H9 (cell line): Measurements from ENCODE around the gene MTIF2. TPM values are rescaled to one million over a fixed set of nuclear protein-coding genes. Genes with fewer than 3 reads are reported as not detected.
"Not testable (repeated sequence)": the region's sequence is repeated elsewhere in the genome, so short reads cannot be mapped to it uniquely, and the experiment has no call there.

Experiments used
- DNase-seq: peaks from one replicate; pipeline ENCODE4 v3.0.0-alpha.2; 2017
- H2AFZ ChIP-seq: one replicate; pipeline ENCODE4 v1.6.1; 2013; ENCODE audit warnings: mild to moderate bottlenecking, low read length, control low read depth, moderate library complexity
- H2AK5ac ChIP-seq: 2 replicates; pipeline ENCODE4 v1.6.1; 2013; ENCODE audit warnings: low read length, control low read depth, mixed read lengths; ENCODE audit not compliant: insufficient read length
- H2BK120ac ChIP-seq: one replicate; pipeline ENCODE4 v1.6.1; 2013; ENCODE audit warnings: low read depth, mild to moderate bottlenecking, low read length, control low read depth, inconsistent platforms; ENCODE audit not compliant: poor library complexity, severe bottlenecking
- H2BK12ac ChIP-seq: 2 replicates; pipeline ENCODE4 v1.6.1; 2013; ENCODE audit warnings: low read length, control low read depth, mixed read lengths, low read depth; ENCODE audit not compliant: insufficient read length
- H2BK15ac ChIP-seq: 2 replicates; pipeline ENCODE4 v1.6.1; 2013; ENCODE audit warnings: low read depth, low read length, control low read depth
- H2BK20ac ChIP-seq: one replicate; pipeline ENCODE4 v1.6.1; 2013; ENCODE audit warnings: low read depth, mild to moderate bottlenecking, low read length, control low read depth, inconsistent platforms; ENCODE audit not compliant: poor library complexity, severe bottlenecking
- H2BK5ac ChIP-seq: 2 replicates; pipeline ENCODE4 v1.6.1; 2013; ENCODE audit warnings: low read length, control low read depth, mixed read lengths; ENCODE audit not compliant: insufficient read length
- H3K14ac ChIP-seq: 2 replicates; pipeline ENCODE4 v1.6.1; 2013; ENCODE audit warnings: low read length, control low read depth; ENCODE audit not compliant: insufficient read depth
- H3K18ac ChIP-seq: 2 replicates; pipeline ENCODE4 v1.6.1; 2013; ENCODE audit warnings: low read depth, mild to moderate bottlenecking, mixed read lengths, low read length, control low read depth; ENCODE audit not compliant: insufficient read length
- H3K23ac ChIP-seq: 2 replicates; pipeline ENCODE4 v1.6.1; 2013; ENCODE audit warnings: low read length, control low read depth, mixed read lengths, low read depth; ENCODE audit not compliant: insufficient read length
- H3K23me2 ChIP-seq: 2 replicates; pipeline ENCODE4 v1.6.1; 2013; ENCODE audit warnings: low read depth, mild to moderate bottlenecking, mixed read lengths, low read length, control low read depth; ENCODE audit not compliant: insufficient read length, poor library complexity, severe bottlenecking
- H3K27ac ChIP-seq: 2 replicates; pipeline ENCODE4 v1.5.1; 2013; ENCODE audit warnings: low read length, control low read depth, mixed read lengths, low read depth; ENCODE audit not compliant: insufficient read length
- H3K27me3 ChIP-seq: 2 replicates; pipeline ENCODE4 v1.6.1; 2013; ENCODE audit warnings: low read length, control low read depth, inconsistent platforms; ENCODE audit not compliant: insufficient read depth
- H3K4ac ChIP-seq: 2 replicates; pipeline ENCODE4 v1.6.1; 2013; ENCODE audit warnings: low read depth, mild to moderate bottlenecking, control low read depth, inconsistent platforms, low read length, moderate library complexity
- H3K4me1 ChIP-seq: 2 replicates; pipeline ENCODE4 v1.6.1; 2013; ENCODE audit warnings: low read length, control low read depth, inconsistent platforms; ENCODE audit not compliant: insufficient read depth
- H3K4me2 ChIP-seq: 2 replicates; pipeline ENCODE4 v1.6.1; 2013; ENCODE audit warnings: low read length, control low read depth, mixed read lengths; ENCODE audit not compliant: insufficient read length, insufficient read depth
- H3K56ac ChIP-seq: 2 replicates; pipeline ENCODE4 v1.6.1; 2013; ENCODE audit warnings: low read depth, mild to moderate bottlenecking, mixed read lengths, low read length, control low read depth; ENCODE audit not compliant: insufficient read length
- H3K79me1 ChIP-seq: 2 replicates; pipeline ENCODE4 v1.6.1; 2013; ENCODE audit warnings: low read depth, mild to moderate bottlenecking, moderate library complexity, low read length, control low read depth, inconsistent platforms; ENCODE audit not compliant: insufficient read depth, poor library complexity, severe bottlenecking
- H3K79me2 ChIP-seq: 2 replicates; pipeline ENCODE4 v1.6.1; 2013; ENCODE audit warnings: low read length, control low read depth, inconsistent platforms; ENCODE audit not compliant: insufficient read depth
- H3K9ac ChIP-seq: 2 replicates; pipeline ENCODE4 v1.6.1; 2013; ENCODE audit warnings: low read length, control low read depth, mixed read lengths; ENCODE audit not compliant: insufficient read length; ENCODE audit errors: extremely low read depth
- H3K9me3 ChIP-seq: one replicate; pipeline ENCODE4 v1.6.1; 2013; ENCODE audit warnings: low read depth, low read length, inconsistent platforms; ENCODE audit not compliant: control insufficient read depth
- H3T11ph ChIP-seq: one replicate; pipeline ENCODE4 v1.6.1; 2013; ENCODE audit warnings: mild to moderate bottlenecking, low read length, control low read depth, inconsistent platforms
- H4K20me1 ChIP-seq: one replicate; pipeline ENCODE4 v1.6.1; 2013; ENCODE audit not compliant: control insufficient read depth, insufficient read length, insufficient read depth
- H4K5ac ChIP-seq: 2 replicates; pipeline ENCODE4 v1.6.1; 2013; ENCODE audit warnings: low read depth, mild to moderate bottlenecking, mixed read lengths, low read length, control low read depth; ENCODE audit not compliant: insufficient read length
- H4K8ac ChIP-seq: replicated peaks from 2 replicates; pipeline ENCODE4 v1.6.1; 2013; ENCODE audit warnings: low read length, control low read depth, mixed read lengths, low read depth; ENCODE audit not compliant: insufficient read length
- H4K91ac ChIP-seq: 2 replicates; pipeline ENCODE4 v1.6.1; 2013; ENCODE audit warnings: low read depth, mild to moderate bottlenecking, moderate library complexity, mixed read lengths, low read length, control low read depth; ENCODE audit not compliant: insufficient read length
- H3K27ac Mint-ChIP-seq, 3 experiments: 2 replicates in 2 of 3; 3 replicates in 1 of 3; pipeline ENCODE4 v1.8.0; 2020 to 2021; ENCODE audit warnings: mixed read lengths in 3 of 3, mild to moderate bottlenecking in 1 of 3, moderate library complexity in 1 of 3
- H3K27me3 Mint-ChIP-seq: 2 replicates; pipeline ENCODE4 v1.8.0; 2021; ENCODE audit warnings: low read depth, mild to moderate bottlenecking, moderate library complexity, mixed read lengths
- H3K36me3 Mint-ChIP-seq, 3 experiments: 2 replicates in 2 of 3; 3 replicates in 1 of 3; pipeline ENCODE4 v1.8.0; 2020 to 2021; ENCODE audit warnings: low read depth in 3 of 3, mixed read lengths in 3 of 3; ENCODE audit not compliant: insufficient read depth in 1 of 3
- H3K4me1 Mint-ChIP-seq, 2 experiments: 2 replicates each; pipeline ENCODE4 v1.8.0; 2020; ENCODE audit warnings: mixed read lengths in 2 of 2
- H3K4me3 Mint-ChIP-seq, 2 experiments: 2 replicates in 1 of 2; 3 replicates in 1 of 2; pipeline ENCODE4 v1.8.0; 2020 to 2021; ENCODE audit warnings: mild to moderate bottlenecking in 2 of 2, mixed read lengths in 2 of 2, moderate library complexity in 1 of 2
- H3K9me3 Mint-ChIP-seq, 2 experiments: 2 replicates in 1 of 2; 3 replicates in 1 of 2; pipeline ENCODE4 v1.8.0; 2020; ENCODE audit warnings: mild to moderate bottlenecking in 2 of 2, mixed read lengths in 2 of 2, moderate library complexity in 1 of 2
- WGBS: extraction: QIAGEN DNeasy Blood & Tissue Kit; methylation state at CpG from one replicate; pipeline ENCODE4 v1.1.7; 2013; ENCODE audit warnings: missing lambda C conversion rate, low lambda C conversion rate, mixed read lengths; ENCODE audit not compliant: insufficient read length; ENCODE audit errors: extremely low coverage; 5-methylcytosine and 5-hydroxymethylcytosine counted together
- total RNA-seq: library from RNA; stranded (reverse); gene quantifications from 2 replicates; pipeline ENCODE4 v1.2.1, GENCODE V29; 2021
- TF ChIP-seq, protein P1 (sequence below): fragments of 200-600 bp; sonication (generic); conservative IDR thresholded peaks from 3 replicates; pipeline ENCODE4 v1.8.0; 2021; ENCODE audit warnings: antibody characterized with exemption, mild to moderate bottlenecking

MTIF2 gene
- total RNA-seq, 1 experiment from 2014 or later = 35.6 TPM

DNA sequence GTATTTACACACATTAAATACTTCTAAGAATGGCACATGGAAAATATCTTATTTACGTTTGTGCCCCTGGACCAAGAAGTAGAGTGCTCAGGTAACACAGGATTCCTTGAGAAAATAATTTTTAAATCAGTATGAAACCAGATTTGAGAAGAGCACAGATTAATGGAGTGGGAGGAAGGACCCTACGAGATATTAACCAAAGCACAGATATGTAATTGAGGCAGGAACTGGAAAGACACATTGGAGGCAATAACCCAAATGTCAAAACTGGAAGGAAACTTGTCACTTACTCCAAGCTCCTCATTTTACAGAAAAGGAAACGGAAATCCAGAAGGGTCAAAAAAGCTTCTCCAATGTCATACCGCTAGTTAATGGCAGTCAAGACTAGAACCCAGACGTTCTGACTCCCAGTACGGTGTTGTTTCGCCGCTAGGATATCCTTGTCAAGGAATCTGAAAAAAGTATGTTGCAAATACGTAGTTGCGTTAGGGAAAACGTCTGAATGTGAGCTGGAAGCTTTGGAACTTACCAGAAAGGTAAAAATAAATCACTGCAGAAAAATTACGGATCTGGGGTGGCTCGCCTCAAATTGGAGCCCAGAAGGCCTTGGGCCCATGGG lies 634 bp downstream of the MTIF2 start:
- Histone ChIP-seq H3K14ac (peak overlapping the region; percentile 94), H2BK120ac (no peak overlapping the region), H3T11ph (no peak overlapping the region), H2BK20ac (no peak overlapping the region), H3K18ac (no peak overlapping the region), H3K9me3 (no peaks in the 10 kb centered on the region), H3K23me2 (peaks cover 8% of the 10 kb centered on the region), H3K27ac (peak overlapping the region; percentile 73), H3K79me2 (no peaks in the 10 kb centered on the region), H3K4me2 (peak overlapping the region; percentile 97), H3K4ac (no peak overlapping the region), H3K27me3 (no peaks in the 10 kb centered on the region), H3K79me1 (no peaks in the 10 kb centered on the region), H4K20me1 (no peaks in the 10 kb centered on the region), H4K8ac (peak overlapping the region; percentile 86), H3K23ac (no peak overlapping the region), H3K56ac (no peak overlapping the region), H2BK5ac (no peak overlapping the region), H4K5ac (no peak overlapping the region), H4K91ac (no peak overlapping the region), H2BK15ac (no peak overlapping the region), H2AFZ (no peak overlapping the region), H2AK5ac (no peak overlapping the region), H3K4me1 (no peaks in the 10 kb centered on the region; the same call in 1 of the 2 replicates), H3K9ac (peak overlapping the region; percentile 99), H2BK12ac (no peak overlapping the region)
- TF ChIP-seq, protein P1, sequence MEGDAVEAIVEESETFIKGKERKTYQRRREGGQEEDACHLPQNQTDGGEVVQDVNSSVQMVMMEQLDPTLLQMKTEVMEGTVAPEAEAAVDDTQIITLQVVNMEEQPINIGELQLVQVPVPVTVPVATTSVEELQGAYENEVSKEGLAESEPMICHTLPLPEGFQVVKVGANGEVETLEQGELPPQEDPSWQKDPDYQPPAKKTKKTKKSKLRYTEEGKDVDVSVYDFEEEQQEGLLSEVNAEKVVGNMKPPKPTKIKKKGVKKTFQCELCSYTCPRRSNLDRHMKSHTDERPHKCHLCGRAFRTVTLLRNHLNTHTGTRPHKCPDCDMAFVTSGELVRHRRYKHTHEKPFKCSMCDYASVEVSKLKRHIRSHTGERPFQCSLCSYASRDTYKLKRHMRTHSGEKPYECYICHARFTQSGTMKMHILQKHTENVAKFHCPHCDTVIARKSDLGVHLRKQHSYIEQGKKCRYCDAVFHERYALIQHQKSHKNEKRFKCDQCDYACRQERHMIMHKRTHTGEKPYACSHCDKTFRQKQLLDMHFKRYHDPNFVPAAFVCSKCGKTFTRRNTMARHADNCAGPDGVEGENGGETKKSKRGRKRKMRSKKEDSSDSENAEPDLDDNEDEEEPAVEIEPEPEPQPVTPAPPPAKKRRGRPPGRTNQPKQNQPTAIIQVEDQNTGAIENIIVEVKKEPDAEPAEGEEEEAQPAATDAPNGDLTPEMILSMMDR = no peak
- H3K27ac Mint-ChIP-seq = peak overlapping the region; percentile 7 to 98 (median 95); a peak in 6 of 7 replicates
- peaks cover 0 to 20% (median 18%) of the 10 kb centered on the region in 3 experiments; a peak in 4 of 7 replicates for H3K36me3 Mint-ChIP-seq
- peak overlapping the region; percentile 82 to 94 for H3K4me3 Mint-ChIP-seq
- DNase-seq = no peak
- no peaks in the 10 kb centered on the region; a peak in 1 of 5 replicates for H3K9me3 Mint-ChIP-seq
- H3K27me3 Mint-ChIP-seq = no peaks in the 10 kb centered on the region
- peaks cover 10 to 13% of the 10 kb centered on the region in 2 experiments for H3K4me1 Mint-ChIP-seq
- WGBS = no CpG with 5 or more reads among the region's 13 CpGs

DNA sequence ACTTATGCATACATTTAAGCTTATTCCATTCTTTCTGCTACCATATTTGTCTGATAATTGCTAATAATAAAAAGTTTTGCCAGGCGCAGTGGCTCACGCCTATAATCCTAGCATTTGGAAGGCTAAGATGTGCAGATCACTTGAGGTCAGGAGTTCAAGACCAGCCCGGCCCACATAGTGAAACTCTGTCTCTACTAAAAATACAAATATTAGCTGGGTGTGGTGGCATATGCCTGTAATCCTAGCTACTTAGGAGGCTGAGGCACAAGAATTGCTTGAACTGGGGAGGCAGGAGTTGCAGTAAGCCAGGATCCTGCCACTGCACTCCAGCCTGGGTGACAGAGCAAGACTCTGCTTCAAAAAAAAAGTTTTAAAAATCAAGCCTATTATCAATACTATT lies 9.4 kb downstream of the MTIF2 start:
- H2BK5ac ChIP-seq, H3K4me2 ChIP-seq, H3K4me1 Mint-ChIP-seq, H2AFZ ChIP-seq, H3K23me2 ChIP-seq, H3T11ph ChIP-seq, H3K79me1 ChIP-seq, H4K5ac ChIP-seq, H4K91ac ChIP-seq, H4K8ac ChIP-seq, H3K56ac ChIP-seq, H3K27me3 ChIP-seq, H2BK120ac ChIP-seq, H3K9me3 Mint-ChIP-seq, DNase-seq, H3K9ac ChIP-seq, H3K9me3 ChIP-seq, H3K4me1 ChIP-seq, H3K79me2 ChIP-seq, H3K14ac ChIP-seq, H3K4me3 Mint-ChIP-seq, H3K18ac ChIP-seq, H3K27ac ChIP-seq, H3K4ac ChIP-seq, H2BK20ac ChIP-seq, H3K27ac Mint-ChIP-seq, H4K20me1 ChIP-seq, H2BK15ac ChIP-seq, H2BK12ac ChIP-seq, H3K23ac ChIP-seq, H3K27me3 Mint-ChIP-seq, H2AK5ac ChIP-seq: not testable (repeated sequence)
- no CpG with 5 or more reads among the region's 3 CpGs for WGBS
- H3K36me3 Mint-ChIP-seq = peaks cover 8 to 56% (median 34%) of the 10 kb centered on the region in 3 experiments; a peak in 6 of 7 replicates
